Mucosa of gallbladder (tissue), 1 donor: ENCODE results near the gene GOLGA6L9. TPM values are rescaled to one million over a fixed set of nuclear protein-coding genes. Genes with fewer than 3 reads are reported as not detected.
A peak's percentile ranks its signal among the peaks of the same experiment; 100 is the strongest.
"Not testable (repeated sequence)": the region's sequence is repeated elsewhere in the genome, so short reads cannot be mapped to it uniquely, and the experiment has no call there.

Experiments
- DNase-seq: peaks from one replicate; pipeline ENCODE4 v3.0.0-alpha.2; 2020; ENCODE audit warnings: low spot score
- total RNA-seq: library from RNA; stranded (reverse); gene quantifications from one replicate; pipeline ENCODE4 v1.2.1, GENCODE V29; 2021
- donor health status: DM: no; HTN: no; CAD: no.

GOLGA6L9 gene
- 2.1 TPM for total RNA-seq

- not testable (repeated sequence) for DNase-seq
Measured at GRCh38 chr15:82429693-82430092, at the start of gene GOLGA6L9. TSS of gene GOLGA6L9 (plus strand) at chr15:82429816. CDS start at chr15:82430080, 264 bp downstream.

GRCh38 chr15:82381330-82381955 lies 48.2 kb upstream of the GOLGA6L9 start:
- DNase-seq = not testable (repeated sequence)

GRCh38 chr15:82387209-82387608 lies 42.4 kb upstream of the GOLGA6L9 start:
- DNase-seq = not testable (repeated sequence)

GRCh38 chr15:82390152-82390551 lies 39.5 kb upstream of the GOLGA6L9 start:
- DNase-seq = not testable (repeated sequence)

GRCh38 chr15:82392077-82392476 lies 37.5 kb upstream of the GOLGA6L9 start:
- DNase-seq = not testable (repeated sequence)

GRCh38 chr15:82393671-82394070 lies 35.9 kb upstream of the GOLGA6L9 start:
- no peak for DNase-seq

GRCh38 chr15:82395788-82396187 lies 33.8 kb upstream of the GOLGA6L9 start:
- DNase-seq = not testable (repeated sequence)

GRCh38 chr15:82397817-82398216 lies 31.8 kb upstream of the GOLGA6L9 start:
- no peak for DNase-seq

GRCh38 chr15:82398785-82399184 lies 30.8 kb upstream of the GOLGA6L9 start:
- no peak for DNase-seq

- not testable (repeated sequence) for DNase-seq
Measured at GRCh38 chr15:82399366-82400103, 30.1 kb upstream of the GOLGA6L9 start.

- DNase-seq = not testable (repeated sequence)
Measured at GRCh38 chr15:82401918-82402317, 27.7 kb upstream of the GOLGA6L9 start.

GRCh38 chr15:82402341-82402740 lies 27.3 kb upstream of the GOLGA6L9 start:
- DNase-seq = not testable (repeated sequence)

GRCh38 chr15:82406211-82406610 lies 23.4 kb upstream of the GOLGA6L9 start:
- not testable (repeated sequence) for DNase-seq

GRCh38 chr15:82410306-82410705 lies 19.3 kb upstream of the GOLGA6L9 start:
- not testable (repeated sequence) for DNase-seq

GRCh38 chr15:82411595-82411994 lies 18.0 kb upstream of the GOLGA6L9 start:
- not testable (repeated sequence) for DNase-seq

- not testable (repeated sequence) for DNase-seq
Measured at GRCh38 chr15:82414525-82415191, 15.0 kb upstream of the GOLGA6L9 start.

GRCh38 chr15:82420516-82420915 lies 9.1 kb upstream of the GOLGA6L9 start:
- not testable (repeated sequence) for DNase-seq

GRCh38 chr15:82420966-82421365 lies 8.7 kb upstream of the GOLGA6L9 start:
- DNase-seq = not testable (repeated sequence)

GRCh38 chr15:82427117-82427516 lies 2.5 kb upstream of the GOLGA6L9 start:
- DNase-seq = not testable (repeated sequence)

- peak; percentile 12 for DNase-seq
Measured at GRCh38 chr15:82445420-82445819, 15.8 kb downstream of the GOLGA6L9 start.

GRCh38 chr15:82457336-82457735 lies 27.7 kb downstream of the GOLGA6L9 start:
- not testable (repeated sequence) for DNase-seq

GRCh38 chr15:82465629-82466028 lies 36.0 kb downstream of the GOLGA6L9 start:
- DNase-seq = not testable (repeated sequence)
